GM18507 (cell line): ENCODE data around the gene GFOD1.

Experiments used
- DNase-seq: peaks from one replicate; pipeline ENCODE4 v3.0.0; 2011; ENCODE audit warnings: low read depth; ENCODE audit not compliant: insufficient read length; ENCODE audit errors: extremely low spot score
- FAIRE-seq: peaks from 2 replicates; lab custom pipeline; 2011; peaks lifted over from hg19 to GRCh38; lab: Jason Lieb, UNC

GFOD1 gene

GRCh38 chr6:13431861-13432465 is 55.4 kb downstream of the GFOD1 start:
- FAIRE-seq, result peak; percentile 36

GRCh38 chr6:13431059-13431656 is 56.2 kb downstream of the GFOD1 start:
- FAIRE-seq, result peak; percentile 78

More at GRCh38 chr6:13431861-13432465, 55.4 kb downstream of the GFOD1 start:
- no peak for DNase-seq

GRCh38 chr6:13429406-13429753 is 58.0 kb downstream of the GFOD1 start:
- FAIRE-seq (no peak), DNase-seq (no peak)

More at GRCh38 chr6:13431059-13431656, 56.2 kb downstream of the GFOD1 start:
- DNase-seq, result no peak

DNA sequence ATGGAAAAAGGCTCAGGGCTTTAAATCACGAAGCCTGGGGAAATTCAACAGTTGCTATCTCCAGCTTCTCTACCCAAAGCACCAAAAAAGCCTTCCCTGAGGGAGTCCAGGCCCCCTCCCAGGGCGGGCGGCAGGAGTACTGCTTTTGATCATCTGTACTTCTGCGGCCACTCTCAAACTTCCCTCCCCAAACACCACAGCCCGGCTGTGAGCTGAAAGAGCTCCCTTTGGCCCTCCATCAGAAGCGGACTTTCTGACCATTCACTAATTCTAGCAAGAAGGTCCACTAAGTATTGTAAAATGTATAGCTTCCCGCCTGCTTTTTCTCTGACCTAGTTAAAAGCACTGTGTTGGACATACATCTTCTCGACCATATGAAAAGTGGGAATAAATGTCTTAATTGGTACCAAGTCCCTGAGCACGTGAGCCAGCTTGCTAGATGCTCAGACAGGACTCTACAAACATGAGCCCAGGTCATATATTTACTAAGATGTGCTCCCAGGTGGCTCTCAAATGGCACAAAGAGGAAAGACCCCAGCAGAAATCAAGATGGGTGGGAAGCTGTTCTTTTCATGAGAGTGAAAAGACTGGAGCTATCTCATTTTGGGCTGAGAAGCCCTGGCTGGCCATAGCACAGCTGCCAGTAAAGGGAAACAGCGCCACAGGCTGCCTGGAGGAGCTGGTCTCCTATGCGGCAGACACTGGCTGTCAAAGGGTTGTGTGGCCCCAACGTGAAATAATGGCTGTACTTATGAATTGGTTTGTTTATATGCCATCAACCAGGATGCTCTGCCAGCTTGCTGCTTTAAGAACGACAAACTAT is 58.6 kb downstream of the GFOD1 start:
- DNase-seq (no peak), FAIRE-seq (no peak)

DNA sequence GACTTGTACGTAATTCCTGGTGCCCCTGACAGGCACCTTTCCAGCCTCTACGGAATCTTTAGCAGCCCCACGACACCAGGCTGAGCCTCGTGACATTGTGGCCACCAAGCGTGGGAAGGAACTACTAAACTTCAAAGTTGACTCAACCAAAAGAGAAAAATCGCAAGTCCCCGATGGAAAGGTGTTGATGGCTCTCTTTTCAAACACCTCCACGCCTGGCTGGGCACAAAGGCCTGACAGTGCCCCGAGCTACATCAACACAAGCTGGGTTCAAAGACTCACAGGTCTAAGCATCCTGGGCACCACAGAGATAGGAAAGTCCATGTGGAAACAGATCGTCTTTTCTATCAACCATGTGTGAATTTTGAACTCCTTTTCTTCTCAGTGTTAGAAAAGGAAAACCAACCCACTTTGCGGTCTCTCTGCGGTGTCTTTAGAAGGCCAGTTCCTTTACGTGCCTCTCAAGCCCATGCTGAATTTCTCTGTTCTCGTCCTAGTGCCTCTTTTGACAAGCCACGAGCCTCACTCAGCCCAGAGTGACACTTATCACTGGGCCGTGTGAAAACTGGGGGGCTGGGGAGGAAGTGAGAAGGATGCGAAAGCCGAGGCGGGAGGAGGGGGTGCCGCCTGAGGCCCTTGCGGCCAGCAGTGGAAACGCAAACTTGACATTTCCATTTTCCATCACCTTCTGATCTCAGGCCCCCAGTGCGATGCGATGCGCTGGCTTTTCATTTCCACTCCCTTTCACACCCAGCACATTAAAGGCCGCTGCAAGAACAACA is 59.4 kb downstream of the GFOD1 start:
- DNase-seq (peak; percentile 47), FAIRE-seq (peak; percentile 97)

DNA sequence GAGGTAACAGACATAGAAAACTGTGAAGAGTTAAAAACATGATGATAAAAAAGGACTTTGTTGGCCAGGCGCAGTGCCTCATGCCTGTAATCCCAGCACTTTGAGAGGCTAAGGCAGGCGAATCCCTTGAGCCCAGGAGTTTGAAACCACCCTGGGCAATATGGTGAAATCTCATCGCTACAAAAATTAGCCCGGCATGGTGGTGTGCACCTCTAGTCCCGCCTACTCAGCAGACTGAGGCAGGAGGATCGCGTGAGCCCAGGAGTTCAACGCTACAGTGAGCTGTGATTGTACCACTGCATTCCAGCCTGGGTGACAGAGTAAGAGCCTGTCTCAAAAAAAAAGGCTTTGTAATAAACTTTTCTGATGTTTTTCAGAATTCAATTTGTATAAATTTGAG is 60.1 kb downstream of the GFOD1 start:
- DNase-seq, result no peak
- FAIRE-seq, result no peak

GRCh38 chr6:13425943-13426931 is 61.2 kb downstream of the GFOD1 start:
- DNase-seq (no peak), FAIRE-seq (peak; percentile 81)

DNA sequence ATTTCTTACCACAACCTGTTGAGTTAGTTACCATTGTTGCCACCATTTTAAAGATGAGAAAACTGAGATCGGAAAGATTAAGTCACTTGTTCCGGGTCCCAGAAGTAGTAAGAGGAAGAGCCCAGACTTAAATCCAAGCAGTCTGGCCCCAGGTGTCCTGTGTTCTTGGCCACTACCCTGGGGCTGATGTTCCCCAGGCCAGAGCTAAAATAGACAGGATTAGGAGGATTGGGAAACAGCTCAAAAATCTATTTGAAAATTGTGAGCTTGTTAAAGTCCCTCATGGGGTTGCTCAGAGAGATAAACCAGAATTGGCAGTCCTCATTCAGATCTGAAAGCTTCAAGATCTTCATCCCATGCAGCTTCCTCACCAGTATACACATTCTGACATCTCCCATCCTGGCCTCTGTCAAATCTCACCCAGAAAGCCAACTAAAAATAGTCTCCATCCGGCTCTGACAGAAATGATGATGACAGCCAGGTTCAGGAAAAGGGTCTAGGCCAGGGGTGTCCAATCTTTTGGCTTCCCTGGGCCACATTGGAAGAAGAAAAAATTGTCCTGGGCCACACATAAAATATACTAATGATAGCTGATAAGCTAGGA is 62.0 kb downstream of the GFOD1 start:
- DNase-seq (no peak), FAIRE-seq (peak; percentile 15)

GRCh38 chr6:13423252-13423651 is 64.1 kb downstream of the GFOD1 start:
- no peak for DNase-seq
- FAIRE-seq, result no peak

GRCh38 chr6:13422681-13423221 is 64.6 kb downstream of the GFOD1 start:
- FAIRE-seq (no peak), DNase-seq (no peak)

- FAIRE-seq (no peak), DNase-seq (no peak)
These were observed 65.9 kb downstream of the GFOD1 start for GRCh38 chr6:13421425-13422059.

DNA sequence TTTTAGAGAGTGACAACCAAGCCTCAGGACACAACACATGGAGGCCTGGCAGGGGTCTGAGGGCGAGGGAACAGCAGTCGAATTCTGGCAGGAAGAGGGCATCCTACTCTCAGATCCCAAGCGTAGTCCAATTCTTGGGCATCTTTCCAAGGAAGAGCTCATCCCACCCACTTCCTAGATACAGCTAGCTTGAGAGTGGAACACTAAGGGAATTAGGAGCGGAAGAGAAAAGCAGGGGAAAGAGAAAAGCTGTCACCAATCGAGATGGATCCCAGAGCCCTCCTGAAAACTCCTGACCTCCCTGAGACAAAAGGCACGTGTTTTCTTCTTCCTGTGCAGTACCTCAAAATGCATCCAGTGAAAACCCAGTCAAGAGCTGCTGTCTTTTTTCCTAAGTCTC is 67.1 kb downstream of the GFOD1 start:
- FAIRE-seq (no peak), DNase-seq (no peak)

DNA sequence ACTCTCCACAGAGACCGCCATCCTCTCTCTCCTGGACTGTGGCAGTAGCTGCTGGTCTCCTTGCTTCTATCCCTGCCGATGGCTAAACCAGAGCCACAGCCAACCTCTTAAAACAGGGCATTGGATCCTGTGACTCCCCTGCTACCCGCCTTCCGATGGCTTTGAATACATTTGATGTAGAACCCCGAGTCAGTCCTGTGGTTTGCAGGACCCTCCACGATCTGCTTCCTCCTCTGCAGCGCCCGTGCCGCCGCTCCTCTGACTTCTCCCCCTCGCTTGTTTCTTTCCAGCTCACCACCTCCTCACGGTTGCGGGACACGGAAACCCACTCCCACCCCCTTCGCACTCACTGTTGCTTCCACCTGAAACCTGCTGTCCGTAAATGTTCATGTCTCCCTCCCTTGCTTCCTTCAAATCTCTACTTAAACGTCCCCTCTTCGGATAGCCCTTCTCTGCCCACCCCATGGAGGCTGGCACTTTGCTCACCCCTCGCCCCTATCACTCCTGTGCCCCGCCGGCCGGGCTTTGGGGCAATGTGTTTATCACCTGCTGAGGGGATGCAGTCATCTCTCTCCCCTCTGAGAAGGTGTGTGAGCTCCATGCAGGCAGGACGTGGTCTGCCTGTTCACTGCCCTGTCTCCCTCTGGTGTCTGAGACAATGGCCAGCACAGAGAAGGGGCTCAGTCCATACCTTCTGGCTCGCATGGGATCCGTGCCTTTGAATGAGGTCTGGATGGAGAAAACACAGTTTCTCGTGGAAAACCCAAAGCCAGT is 67.8 kb downstream of the GFOD1 start:
- DNase-seq (no peak), FAIRE-seq (no peak)

DNA sequence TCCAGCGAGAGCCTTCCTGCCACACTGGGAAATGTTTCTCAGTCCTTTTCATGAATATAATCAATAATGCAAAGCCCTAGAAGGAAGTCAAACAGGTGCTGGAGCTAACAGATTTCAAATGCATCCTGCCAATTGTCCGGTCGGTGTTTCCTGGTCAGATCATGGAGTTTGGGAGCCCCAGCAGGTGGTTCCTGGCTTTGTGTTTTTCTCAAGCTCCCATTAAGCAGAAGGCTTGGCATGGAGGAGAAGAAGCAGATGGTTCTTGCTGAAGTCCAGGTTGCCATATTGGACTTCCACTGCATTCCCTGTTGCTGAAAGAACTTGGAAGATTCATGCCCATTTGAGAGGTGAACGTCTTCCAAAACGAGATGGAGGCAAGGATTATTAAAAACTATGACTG is 68.6 kb downstream of the GFOD1 start:
- FAIRE-seq (no peak), DNase-seq (no peak)

GRCh38 chr6:13417954-13418353 is 69.4 kb downstream of the GFOD1 start:
- FAIRE-seq (no peak), DNase-seq (no peak)

- FAIRE-seq, result no peak
- DNase-seq, result no peak
These were observed 70.0 kb downstream of the GFOD1 start for GRCh38 chr6:13417431-13417830.

DNA sequence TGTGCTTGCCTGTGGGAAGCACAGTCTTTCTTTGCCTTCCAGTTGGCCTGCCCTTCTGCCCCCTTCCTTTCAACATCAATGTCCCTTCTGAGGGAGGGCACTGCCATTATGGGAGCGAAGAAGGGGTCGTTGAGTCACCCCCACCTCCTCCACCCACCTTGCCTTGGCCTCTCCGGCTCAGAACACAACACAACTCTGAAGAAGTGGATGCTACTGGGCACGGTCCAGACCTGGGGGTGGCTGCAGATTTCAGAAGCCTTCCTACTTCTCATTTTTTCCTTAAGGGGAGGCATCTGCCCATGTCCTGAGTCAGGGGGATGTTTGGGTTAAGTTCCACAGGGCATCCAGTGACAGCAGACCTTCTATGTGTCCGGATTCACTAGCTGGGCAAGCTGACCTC is 72.1 kb downstream of the GFOD1 start:
- no peak for FAIRE-seq
- no peak for DNase-seq
